HG03175 (cell line): ENCODE data around the gene RPS6KA5.
"Not testable (repeated sequence)": the region's sequence is repeated elsewhere in the genome, so short reads cannot be mapped to it uniquely, and the experiment has no call there.

Experiments used
- ATAC-seq: cut with Tn5 transposase; IDR thresholded peaks from one replicate; pipeline ENCODE4 v1.9.1; 2021; ENCODE audit warnings: mild to moderate bottlenecking, moderate library complexity; ENCODE audit not compliant: unreplicated experiment

The RPS6KA5 gene

DNA sequence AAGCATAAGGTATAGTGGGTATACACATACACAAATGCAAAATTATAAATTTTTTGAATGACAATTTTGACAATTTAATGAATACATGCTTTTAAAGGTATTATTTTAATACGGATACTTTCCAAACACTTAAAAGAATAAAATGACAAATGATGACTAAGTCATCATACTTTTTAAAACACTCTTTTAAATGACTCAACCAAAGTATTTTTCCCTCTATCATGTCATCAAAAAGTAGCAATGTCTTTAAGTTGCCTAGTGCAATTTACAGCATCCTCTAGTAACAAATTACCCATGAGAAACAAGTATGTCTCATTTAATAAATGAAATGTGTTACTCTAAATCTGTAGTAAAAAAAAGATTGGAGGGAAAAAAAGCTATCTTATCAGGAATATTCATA, 73.3 kb downstream of the RPS6KA5 start:
- ATAC-seq: no peak

DNA sequence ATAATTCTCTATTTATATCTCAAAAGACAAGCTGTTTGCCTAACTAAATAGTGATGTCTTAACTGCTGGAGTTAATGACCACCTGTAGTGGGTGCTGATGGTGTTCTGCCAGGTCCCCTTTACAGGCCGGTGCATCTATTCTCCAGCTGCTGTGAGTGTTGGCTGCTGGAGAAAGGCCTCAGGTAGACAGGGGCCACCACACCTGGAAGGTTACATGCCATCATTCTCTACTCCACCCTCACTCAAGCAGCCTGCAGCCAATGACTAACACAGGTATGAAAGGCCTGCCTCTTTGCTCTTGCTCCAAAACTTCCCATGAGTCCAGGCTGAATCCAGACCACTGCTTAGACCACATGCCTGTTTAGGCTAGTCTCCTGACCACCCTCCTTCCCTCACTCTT, 73.9 kb downstream of the RPS6KA5 start:
- ATAC-seq: no peak

DNA sequence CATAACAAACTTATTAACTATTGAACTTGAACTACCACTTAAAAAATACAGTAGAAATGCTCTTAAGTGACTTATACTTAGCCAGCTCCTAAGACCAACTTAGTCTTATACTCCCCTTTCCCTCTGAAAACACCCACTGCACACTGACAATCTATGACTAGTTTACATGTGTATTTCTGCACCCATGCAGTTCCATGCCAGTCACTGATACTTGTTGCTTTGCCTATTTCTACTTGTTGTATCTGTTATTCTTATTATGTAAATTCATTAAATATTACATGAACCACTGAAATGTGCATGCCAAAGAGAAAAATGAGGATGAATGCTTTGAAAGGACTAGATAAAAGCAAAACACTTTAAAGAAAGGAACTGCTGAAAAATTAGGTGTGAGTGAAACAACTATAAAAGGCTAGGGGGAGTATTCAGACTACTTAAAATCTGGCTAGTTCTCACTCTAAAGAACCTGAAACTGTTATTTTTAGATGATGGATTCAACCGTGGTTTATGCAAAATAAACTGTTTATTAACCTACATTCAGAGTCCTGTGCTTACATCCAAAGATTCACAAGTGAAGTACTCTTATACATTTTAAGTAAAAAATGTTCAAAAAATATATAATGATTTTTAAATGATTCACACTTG, 74.7 kb downstream of the RPS6KA5 start:
- ATAC-seq: peak; percentile 78

DNA sequence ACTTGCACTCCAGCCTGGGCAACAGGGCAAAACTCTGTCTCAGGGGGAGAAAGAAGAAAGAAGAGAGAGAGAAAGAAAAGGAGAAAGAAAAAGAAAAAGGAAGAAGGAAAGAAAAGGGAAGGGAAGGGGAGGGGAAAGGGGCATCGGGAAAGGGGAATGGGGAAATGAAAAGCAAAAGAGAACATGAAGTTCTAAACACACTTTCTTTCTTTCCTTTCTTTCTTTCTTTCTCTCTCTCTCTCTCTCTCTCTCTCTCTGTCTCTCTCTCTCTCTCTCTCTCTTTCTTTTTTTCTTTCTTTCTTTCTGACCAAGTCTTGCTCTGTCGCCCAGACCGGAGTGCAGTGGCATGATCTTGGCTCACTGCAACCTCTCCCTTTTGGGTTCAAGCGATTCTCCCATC, 76.9 kb downstream of the RPS6KA5 start:
- no peak for ATAC-seq

DNA sequence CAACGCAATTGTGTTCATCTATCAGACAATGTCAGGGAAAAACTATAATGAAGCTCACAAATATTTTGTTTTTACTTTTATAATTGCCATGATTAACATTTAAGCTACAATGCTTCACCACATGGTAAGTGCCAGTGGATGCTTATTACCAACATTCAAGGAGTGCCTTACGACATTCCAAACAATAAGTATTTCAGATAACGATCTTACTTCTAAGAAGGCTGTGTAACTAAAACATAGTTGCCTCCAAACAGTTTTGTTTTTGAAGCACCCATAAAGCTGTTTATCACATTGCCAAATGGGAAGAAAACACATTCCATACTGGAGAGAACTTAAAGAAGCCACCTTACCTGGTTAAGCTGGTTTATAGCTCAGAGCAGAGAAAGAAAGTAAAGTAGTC, 78.8 kb downstream of the RPS6KA5 start:
- ATAC-seq: no peak

DNA sequence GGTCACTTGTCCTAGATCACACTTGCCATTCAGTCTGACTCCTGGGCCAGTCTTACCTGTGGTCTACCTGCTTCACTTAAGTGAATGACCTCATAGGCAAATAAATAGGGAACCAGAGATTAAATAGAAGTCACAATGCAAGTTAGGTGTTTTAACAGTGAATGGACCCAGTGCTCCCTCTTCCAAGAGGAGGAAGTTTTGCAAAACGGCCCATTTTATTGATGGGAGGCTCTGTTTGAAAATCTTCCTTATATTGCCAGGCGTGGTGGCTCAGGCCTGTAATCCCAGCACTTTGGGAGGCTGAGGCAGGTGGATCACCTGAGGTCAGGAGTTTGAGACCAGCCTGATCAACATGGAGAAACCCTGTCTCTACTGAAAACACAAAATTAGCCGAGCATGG, 79.8 kb downstream of the RPS6KA5 start:
- not testable (repeated sequence) for ATAC-seq

DNA sequence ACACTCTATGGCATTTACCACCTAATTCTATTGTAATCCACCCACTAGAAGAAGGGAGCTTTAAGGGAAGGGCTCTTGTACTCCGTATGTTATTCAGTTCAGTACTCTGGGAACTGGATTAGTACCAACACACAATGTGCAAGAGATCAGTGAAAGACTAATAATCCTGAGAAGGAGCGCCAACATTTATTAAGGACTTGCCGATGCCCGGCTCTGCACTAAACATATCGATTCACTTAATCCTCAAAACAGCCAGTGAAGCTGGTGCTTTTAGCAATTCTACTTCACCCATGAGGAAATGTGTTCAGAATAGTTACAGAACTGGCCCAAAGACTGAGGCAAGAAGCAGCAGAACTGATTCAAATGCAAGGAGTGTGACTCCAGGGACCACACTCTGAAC, 80.9 kb downstream of the RPS6KA5 start:
- ATAC-seq: no peak

DNA sequence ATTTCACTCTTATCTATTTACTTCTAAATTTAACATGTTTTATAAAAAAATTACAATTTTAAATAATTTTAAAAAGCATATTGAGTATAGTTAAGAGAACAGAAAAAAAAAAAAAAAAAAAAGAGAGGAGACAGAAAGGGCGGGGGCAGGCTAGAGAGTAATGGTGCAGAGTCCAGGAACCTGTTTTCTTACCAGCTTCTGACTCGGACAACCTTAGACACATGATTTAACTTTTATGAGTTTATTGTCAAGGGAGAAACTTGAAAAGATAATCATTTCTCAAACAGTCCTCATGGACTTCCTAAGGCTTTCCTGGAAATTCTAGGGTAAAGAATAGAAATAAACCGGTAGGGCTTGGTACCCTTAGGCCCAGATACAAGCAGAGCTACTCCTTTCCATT, 84.3 kb downstream of the RPS6KA5 start:
- ATAC-seq: no peak

DNA sequence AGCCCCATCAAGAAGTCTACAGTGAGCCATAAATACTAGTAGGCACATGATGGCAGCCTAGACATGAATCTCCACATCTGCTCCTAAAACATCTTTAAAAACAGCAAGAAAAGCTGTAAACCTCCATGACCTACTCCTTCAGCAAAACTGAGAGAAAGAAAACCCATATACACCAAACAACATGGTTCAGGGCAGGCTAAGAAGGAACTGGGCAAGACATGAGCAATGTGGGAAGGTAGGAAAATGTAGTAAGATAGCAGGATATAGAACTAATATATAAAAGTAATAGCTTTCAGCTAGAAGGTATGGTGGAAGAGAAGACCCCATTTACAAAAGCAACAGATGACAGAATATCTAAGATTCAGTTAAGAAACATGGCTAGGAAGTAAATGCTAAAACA, 88.8 kb downstream of the RPS6KA5 start:
- ATAC-seq: no peak

DNA sequence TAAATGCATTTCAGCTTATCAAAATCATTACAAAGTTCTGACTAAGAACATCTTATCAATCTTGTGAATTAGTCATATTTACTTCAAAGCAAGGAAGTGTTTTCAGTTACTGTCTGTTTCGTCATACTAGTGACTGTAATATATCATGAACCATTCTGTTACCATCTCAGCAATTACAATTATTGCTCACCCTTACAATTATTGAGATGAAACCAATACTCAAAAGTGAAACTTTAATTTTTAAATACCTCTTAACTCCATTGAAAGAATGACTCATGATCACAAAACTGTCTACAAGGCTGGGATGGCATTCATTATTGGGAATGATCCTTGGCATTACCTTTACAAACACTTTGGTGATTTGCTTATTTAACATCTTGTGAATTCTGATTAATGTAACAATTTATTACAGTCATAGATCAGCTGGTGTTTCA, 90.3 kb downstream of the RPS6KA5 start:
- ATAC-seq: peak; percentile 64

DNA sequence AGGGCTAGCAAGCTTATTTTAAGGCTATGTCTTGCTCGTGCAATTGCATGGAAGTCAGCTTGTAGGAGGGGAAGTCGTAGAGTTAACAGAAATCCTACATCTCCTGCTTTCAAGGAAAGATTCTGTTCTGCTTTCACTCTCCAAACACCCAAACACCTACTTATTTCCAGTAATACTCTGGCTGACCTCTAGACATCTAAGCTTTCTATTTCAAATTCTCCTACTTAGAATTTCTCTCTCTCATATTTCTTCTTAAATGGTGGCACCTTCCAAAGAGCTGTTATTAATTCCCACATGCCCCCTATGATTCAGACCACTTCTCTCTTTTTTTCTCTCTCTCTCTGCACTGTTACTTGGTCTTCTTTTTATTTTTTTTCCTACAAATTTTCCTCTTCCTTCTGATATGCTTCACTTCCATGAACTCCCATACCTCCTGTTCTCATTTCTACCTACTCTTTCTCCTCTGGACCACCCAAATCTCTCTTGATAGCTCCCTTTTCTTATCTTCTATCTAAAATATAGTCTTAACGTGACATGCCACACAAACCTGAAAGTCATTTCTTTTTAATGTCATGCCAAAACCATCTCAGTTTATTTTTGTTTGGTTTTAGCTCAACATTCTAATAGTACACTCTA, 90.8 kb downstream of the RPS6KA5 start:
- no peak for ATAC-seq

DNA sequence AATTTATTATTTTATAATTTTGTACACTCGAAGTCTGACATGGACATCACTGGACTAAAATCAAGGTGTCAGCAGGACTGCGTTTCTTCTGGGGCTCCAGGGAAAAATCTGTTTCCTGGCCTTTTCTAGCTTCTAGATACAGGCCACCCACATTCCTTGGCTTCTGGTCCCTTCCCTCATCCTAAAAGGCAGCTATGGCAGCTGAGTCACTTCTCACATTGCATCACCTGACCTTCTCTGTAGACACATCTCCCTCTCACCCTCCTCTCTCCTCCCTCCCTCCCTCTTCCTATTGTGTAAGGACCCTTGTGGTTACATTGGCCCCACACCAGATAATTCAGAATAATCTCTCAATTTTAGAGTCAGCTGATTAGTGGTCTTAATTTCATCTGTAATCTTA, 92.4 kb downstream of the RPS6KA5 start:
- ATAC-seq: no peak

DNA sequence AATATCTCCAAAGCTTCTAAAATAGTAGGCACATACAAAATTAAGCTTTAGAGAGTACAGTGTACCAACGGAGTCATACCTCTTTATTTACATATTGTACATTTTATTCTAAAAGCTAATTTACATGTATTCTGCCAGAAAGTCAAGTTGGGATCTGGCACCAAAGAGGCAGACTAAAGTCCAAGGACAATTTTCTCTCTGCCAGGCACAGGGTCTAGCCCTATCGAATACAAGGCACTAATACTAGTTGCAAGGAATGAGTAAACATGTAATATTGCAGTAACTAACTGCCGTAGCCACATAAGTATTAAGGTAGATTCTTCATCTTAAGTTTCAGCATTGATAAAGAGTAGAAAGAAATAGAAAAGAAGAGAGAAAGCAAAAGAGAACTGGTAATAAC, 93.9 kb downstream of the RPS6KA5 start:
- ATAC-seq: no peak

DNA sequence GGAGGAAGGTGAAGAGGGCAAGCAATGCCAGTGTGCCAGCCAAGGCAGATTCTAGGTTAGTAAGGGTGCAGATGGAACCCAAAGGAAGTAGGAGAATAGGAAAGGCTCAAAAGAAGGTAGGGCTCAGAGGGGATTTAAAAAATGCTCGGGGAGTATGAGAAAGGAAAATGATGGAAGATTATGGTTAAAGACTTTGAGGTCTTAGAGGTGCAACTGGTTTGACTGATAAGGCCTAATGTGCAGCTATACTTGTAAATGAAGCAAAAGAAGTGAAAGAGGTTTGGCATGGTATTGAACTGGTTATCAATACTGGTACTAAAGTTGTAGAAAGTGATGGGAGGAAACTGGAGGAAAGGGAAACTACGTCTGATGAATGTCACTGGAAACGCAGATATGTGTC, 94.7 kb downstream of the RPS6KA5 start:
- no peak for ATAC-seq

DNA sequence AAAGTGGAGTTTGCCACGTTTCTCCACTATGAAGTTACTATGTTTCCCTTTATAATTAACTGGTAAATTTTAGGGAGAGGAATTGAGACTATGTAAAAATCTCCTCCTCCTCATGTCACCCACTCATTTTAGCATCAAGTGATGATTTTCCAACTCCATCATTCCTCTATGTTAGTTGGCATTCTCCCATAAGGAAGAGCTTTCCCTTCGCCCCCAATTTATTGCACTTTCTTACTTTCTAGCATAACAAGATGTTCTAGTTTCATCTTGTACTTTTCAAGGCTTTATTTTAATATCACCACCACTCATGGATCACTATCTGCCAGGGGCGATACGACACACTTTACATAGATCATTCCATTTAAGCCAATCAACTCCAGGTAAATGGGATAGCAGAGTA, 97.1 kb downstream of the RPS6KA5 start:
- no peak for ATAC-seq

DNA sequence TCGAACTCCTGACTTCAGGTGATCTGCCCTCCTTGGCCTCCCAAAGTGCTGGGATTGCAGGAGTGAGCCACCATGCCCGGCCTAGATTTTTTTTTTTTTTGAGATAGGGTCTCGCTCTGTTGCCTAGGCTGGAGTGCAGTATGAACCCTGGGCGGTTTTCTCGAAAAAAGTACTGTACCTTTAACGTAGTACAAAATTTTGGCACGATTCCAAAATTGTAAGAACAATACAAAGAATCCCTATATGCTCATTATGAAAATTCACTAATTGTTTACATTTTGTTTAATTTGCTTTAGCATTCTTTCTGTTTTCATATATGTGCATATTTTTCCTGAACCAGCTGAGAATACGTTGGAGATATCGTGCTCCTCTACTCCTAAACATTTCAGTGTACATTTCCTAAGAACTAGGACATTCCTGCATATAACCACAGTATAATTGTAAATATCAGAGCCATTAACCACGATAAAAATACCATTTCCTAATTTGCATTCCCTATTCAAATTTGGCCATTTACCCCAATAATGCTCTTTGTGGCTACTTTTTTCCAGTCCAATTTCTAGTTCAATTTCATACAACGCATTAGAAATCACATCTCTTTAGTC, 97.8 kb downstream of the RPS6KA5 start:
- no peak for ATAC-seq

DNA sequence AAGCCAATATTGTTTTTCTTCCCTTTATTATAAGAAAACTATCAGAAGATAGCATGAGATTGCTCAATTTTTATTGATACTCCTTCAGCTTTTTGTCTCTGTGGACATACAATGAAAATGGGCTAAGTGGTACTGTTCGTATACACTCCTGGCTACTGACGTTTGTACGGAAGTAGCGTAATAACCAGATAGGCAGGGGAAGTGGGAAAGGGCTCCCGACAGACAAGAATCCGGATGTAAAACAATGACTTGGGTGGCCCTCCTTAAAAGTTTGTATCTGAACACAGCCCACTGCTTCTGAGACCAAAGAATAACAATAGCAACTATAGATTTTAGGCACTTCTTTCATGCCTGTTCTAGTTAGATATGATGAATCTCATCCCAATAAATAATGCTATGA, 99.6 kb downstream of the RPS6KA5 start:
- ATAC-seq: no peak

DNA sequence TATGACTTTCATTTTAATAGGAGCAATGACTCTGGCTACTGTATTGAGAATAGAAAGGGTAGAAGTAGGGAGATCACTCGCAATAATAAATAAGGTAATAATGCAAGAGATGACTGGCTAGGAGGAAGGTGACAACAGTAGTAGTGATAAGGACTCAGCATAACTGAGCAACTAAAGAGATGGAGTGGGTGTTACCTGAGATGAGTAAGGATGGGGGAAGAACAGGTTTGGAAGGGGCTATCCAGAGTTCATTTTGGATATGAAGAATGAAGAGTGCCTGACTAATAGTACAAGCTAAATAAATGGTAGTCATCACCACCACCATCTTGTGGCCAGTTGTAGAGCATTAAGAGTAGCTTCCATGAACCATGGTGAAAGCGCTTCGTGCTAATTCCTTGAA, 101.1 kb downstream of the RPS6KA5 start:
- ATAC-seq: no peak

DNA sequence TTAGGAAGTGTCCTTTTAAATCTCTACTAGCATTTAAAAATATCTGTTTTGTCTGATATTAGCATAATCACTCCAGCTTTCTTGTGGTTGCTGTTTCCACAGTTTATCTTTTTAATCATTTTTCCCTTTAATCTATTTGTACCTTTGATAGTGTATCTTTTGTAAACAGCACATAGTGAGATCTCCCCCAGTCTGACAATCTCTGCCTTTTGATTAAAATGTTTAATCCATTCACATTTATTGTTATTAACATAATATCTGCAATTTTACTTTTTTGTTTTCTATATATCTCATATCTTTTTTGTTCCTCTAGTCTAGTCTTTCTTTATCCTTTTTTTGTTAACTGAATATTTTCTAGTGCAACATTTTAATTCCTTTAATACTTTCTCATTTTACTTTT, 104.2 kb downstream of the RPS6KA5 start:
- ATAC-seq: no peak

DNA sequence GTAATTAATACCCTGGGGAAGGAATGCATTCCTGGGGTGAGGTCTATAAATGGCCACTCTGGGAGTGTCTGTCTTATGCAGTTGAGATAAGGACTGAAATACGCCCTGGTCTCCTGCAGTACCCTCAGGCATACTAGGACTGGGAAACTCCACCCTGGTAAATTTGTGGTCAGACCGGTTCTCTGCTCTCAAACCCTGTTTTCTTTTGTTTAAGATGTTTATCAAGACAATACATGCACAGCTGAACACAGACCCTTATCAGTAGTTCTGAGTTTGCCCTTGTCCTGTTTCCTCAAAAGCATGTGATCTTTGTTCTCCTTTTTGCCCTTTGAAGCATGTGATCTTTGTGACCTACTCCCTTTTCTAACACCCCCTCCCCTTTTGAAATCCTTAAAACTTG, 106.8 kb downstream of the RPS6KA5 start:
- not testable (repeated sequence) for ATAC-seq

DNA sequence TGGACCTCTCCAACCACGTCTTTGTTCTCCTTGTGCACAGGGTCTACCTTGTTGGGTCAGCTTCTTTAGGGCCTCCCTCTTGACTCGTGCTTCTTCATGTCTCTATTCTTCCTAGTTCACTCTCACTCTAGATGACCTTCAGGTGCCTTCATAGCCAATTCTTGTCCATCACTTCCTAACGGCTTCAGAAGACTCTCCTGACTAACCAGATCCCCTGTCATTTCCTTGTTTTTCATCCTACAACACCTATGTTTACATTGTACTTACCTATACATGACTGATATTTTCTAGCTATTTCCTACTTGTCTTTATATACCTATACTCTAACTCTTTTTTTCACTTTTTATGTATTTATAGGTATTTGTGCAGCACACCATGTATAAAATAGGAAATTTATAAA, 117.1 kb downstream of the RPS6KA5 start:
- ATAC-seq: no peak

DNA sequence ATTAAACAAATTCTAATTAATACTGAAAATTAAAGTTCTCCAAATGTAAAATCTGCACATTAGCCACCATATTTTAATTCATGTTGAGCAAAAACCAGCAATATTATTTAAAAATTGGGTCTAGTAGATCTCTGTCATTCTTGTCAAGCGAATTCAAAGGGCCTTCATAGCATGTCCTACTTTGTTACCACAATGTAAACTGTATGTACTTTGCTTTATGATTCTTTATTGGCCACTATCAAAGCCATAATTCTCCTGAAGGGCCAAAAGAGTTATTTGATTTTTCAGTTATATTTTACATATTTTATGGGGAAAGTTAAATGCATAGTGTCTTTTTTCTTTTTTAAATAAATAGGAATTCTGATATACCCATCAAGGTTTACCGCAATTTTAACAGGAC, 117.9 kb downstream of the RPS6KA5 start:
- ATAC-seq: no peak

DNA sequence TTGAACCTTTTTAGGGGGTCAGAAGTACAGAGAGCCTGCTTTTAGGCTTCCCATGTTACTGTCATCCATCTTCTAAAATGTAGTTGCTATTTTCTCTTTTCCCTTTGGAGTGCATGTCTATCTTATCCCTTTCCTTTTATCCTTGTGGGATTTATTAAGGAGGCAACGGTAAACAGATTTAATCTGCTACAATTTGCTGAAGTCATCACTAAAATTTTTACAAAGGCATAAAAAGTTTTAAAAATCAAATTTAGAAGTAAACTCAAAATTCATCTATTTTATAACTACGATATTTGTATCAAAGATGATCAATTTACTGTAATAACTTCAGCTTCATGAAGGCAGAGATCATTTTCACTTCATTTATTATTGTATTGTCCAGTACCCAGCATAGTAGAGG, 118.7 kb downstream of the RPS6KA5 start:
- ATAC-seq: no peak
